ENCODE results near the gene PRDM16. TPM values are rescaled to one million over a fixed set of nuclear protein-coding genes. Genes with fewer than 3 reads are reported as not detected.

PRDM16 gene
- total and polyA plus RNA-seq, 2 of the 4 experiments (the other 2 are of a cell fraction) = 0.02 TPM; not detected in 1

DNA sequence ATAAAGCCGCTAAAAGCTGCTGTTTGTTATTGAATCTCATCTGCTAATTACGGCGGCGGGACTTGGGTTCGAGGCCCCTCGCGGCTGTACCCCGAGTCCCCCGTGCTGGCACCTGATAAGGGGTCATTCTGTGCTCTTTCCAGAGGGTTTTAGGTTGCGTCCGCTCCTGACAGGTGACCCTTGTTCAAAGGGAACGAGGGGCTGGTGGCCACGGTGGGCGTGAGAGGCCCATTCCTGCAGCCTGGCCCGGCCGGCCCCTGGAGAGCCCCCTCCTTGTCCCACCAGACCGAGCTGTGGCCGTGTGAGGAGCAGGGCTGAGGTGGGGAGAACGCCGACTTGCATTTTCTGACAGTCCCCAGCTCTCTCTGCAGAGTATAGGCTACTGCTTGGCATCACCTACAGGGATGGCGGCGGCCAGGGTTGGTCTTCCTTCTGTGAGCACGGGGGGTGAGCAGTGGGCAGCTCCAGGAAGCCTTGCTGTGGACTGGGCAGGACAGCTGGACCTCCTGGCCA lies 12.2 kb downstream of the PRDM16 start:
- ChIA-PET POLR2A (ENCODE audit: unreplicated experiment) (no interaction called here), CTCF (no interaction called here)
- Histone ChIP-seq H3K56ac (ENCODE audit: extremely low read depth, insufficient read depth, low read length) (no peak overlapping the region), H3K36me3 (ENCODE audit: control insufficient read depth, insufficient read depth, low read length) (no peaks in the 10 kb centered on the region), H2AFZ (replicated peaks; ENCODE audit: low read length, poor library complexity) (no peak overlapping the region), H3K27me3 (ENCODE audit: control insufficient read depth, insufficient read depth, low read length) (peaks cover 11% of the 10 kb centered on the region), H4K20me1 (ENCODE audit: insufficient read depth, low read length) (no peaks in the 10 kb centered on the region), H2BK120ac (ENCODE audit: low read depth, low read length) (no peak overlapping the region), H3K4me1 (ENCODE audit: control insufficient read depth, insufficient read depth, low read length) (no peaks in the 10 kb centered on the region), H3K4ac (ENCODE audit: low read depth, low read length) (no peak overlapping the region), H2BK5ac (ENCODE audit: low read depth, low read length, poor library complexity, severe bottlenecking) (no peak overlapping the region), H3K9me3 (ENCODE audit: control insufficient read depth, insufficient read depth, low read length) (no peaks in the 10 kb centered on the region), H3K14ac (replicated peaks; ENCODE audit: low read depth, low read length) (no peak overlapping the region), H3K23ac (ENCODE audit: low read depth, low read length) (no peak overlapping the region), H3K27ac (ENCODE audit: insufficient read depth, low read length) (no peak overlapping the region), H4K91ac (ENCODE audit: insufficient read depth, low read depth, low read length) (no peak overlapping the region), H4K8ac (ENCODE audit: low read depth in 2 of 2, low read length in 2 of 2) (no peak overlapping the region), H3K4me2 (ENCODE audit: low read depth, low read length) (no peak overlapping the region), H4K5ac (ENCODE audit: low read depth, low read length) (no peak overlapping the region), H3K9ac (ENCODE audit: low read depth, low read length) (no peak overlapping the region), H2BK20ac (ENCODE audit: low read depth, low read length) (no peak overlapping the region), H2AK9ac (replicated peaks; ENCODE audit: low read depth, low read length, poor library complexity) (no peak overlapping the region), H3K18ac (ENCODE audit: low read depth, low read length) (no peak overlapping the region), H3K9me1 (ENCODE audit: insufficient read depth, low read length) (no peaks in the 10 kb centered on the region), H2AK5ac (ENCODE audit: low read depth, low read length) (no peak overlapping the region), H3K4me3 (ENCODE audit: insufficient read depth, low read depth, low read length) (no peak overlapping the region), H3K79me1 (ENCODE audit: low read depth in 1 of 2, low read length in 2 of 2) (no peaks in the 10 kb centered on the region), H2BK15ac (ENCODE audit: low read depth, low read length) (no peak overlapping the region)
- no TSS peak for BruUV-seq (replicated peaks)
- in situ Hi-C loops (cut with MboI; ENCODE audit: low sequenced_read_pairs) (no loop called here), intact Hi-C loops (cut with micrococcal nuclease) (no loop called here), dilution Hi-C loops (cut with HindIII; ENCODE audit: low sequenced_read_pairs, unreplicated experiment) (no loop called here)
- 74% methylated on average over 9 of the region's 23 CpGs; no CpG with 5 or more reads in 1 of the 2 experiments for WGBS, 2 experiments (ENCODE audit: extremely low coverage in 2 of 2, insufficient read length in 1 of 2)
- ATAC-seq (ENCODE audit: low read depth) = no peak
- TF ChIP-seq NFE2L2 (IDR thresholded peaks at IDR 0.05; ENCODE audit: low read depth, low read length) = no peak
- DNase-seq = no peak
